ENCODE results near the gene THSD7B. TPM values are rescaled to one million over a fixed set of nuclear protein-coding genes. Genes with fewer than 3 reads are reported as not detected.

Gene THSD7B
- total and polyA plus RNA-seq, 2 donors from 2014 or later: 0.34 to 0.85 TPM

DNA sequence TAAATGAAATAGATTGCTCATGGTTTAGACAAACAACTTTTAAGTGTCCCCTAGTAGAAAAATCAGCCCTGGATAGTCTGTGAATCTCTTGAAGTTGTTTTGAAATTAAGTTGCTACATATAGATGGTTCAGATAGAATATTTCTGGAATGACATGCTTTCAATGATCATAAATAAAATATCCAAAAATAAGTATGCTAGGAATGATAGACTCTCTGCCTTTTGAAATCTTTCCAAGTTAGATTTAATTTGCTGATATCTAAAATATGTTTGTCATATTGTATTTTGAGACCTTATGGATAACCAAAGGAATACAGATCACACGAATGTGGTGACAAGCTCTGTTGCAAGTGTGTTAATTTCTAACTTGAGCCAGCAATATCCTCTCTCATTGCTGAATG, 488.7 kb downstream of the THSD7B start:
- DNase-seq: no peak
- H3K36me3 ChIP-seq (ENCODE audit: control insufficient read depth in 2 of 3, insufficient read depth in 3 of 3, low read length in 3 of 3): no peaks in the 10 kb centered on the region
- H3K27me3 ChIP-seq (ENCODE audit: control insufficient read depth, insufficient read depth, low read length): no peaks in the 10 kb centered on the region
- TF ChIP-seq, protein P1, sequence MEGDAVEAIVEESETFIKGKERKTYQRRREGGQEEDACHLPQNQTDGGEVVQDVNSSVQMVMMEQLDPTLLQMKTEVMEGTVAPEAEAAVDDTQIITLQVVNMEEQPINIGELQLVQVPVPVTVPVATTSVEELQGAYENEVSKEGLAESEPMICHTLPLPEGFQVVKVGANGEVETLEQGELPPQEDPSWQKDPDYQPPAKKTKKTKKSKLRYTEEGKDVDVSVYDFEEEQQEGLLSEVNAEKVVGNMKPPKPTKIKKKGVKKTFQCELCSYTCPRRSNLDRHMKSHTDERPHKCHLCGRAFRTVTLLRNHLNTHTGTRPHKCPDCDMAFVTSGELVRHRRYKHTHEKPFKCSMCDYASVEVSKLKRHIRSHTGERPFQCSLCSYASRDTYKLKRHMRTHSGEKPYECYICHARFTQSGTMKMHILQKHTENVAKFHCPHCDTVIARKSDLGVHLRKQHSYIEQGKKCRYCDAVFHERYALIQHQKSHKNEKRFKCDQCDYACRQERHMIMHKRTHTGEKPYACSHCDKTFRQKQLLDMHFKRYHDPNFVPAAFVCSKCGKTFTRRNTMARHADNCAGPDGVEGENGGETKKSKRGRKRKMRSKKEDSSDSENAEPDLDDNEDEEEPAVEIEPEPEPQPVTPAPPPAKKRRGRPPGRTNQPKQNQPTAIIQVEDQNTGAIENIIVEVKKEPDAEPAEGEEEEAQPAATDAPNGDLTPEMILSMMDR (IDR thresholded peaks at IDR 0.05; ENCODE audit: borderline replicate concordance, extremely low read depth, insufficient read depth): no peak
- H3K27ac ChIP-seq (ENCODE audit: low read depth in 2 of 2, low read length in 2 of 2): no peak overlapping the region
- no peak overlapping the region for H3K9ac ChIP-seq (ENCODE audit: low read length in 3 of 3)
- H3K9me3 ChIP-seq (ENCODE audit: control insufficient read depth in 2 of 3, insufficient read depth in 1 of 3, low read length in 3 of 3): no peaks in the 10 kb centered on the region
- no peak for FAIRE-seq
- intact Hi-C loops (cut with DNase I): no loop called here
- no peak overlapping the region for H3K4me3 ChIP-seq (ENCODE audit: low read length in 3 of 3)
- H3K4me1 ChIP-seq (ENCODE audit: control insufficient read depth in 2 of 3, insufficient read depth in 2 of 3, low read depth in 1 of 3, low read length in 3 of 3): no peaks in the 10 kb centered on the region

DNA sequence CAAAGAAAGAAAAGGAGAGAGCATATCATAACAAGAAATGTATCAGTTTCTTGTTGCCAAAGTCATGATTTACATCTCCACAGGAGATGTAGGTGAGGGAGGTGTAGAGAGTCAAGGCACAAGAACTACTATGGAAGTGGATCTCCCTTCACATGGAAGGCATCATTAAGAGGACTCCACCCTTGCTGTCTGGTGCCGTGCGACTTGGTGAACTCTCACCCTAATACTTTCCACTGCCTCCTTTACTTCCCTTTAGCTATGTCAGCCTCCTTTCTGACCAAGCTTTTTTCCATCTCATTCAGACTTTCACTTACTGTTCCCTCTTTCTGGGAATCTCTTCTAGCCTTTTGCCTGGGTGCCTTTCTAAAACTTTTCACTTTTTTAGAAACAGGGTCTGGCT, 490.0 kb downstream of the THSD7B start:
- intact Hi-C loops (cut with DNase I): no loop called here
- Histone ChIP-seq H3K9me3 (ENCODE audit: control insufficient read depth in 2 of 3, insufficient read depth in 1 of 3, low read length in 3 of 3) (no peaks in the 10 kb centered on the region), H3K4me3 (ENCODE audit: low read length in 3 of 3) (no peak overlapping the region), H3K36me3 (ENCODE audit: control insufficient read depth in 2 of 3, insufficient read depth in 3 of 3, low read length in 3 of 3) (no peaks in the 10 kb centered on the region), H3K4me1 (ENCODE audit: control insufficient read depth in 2 of 3, insufficient read depth in 2 of 3, low read depth in 1 of 3, low read length in 3 of 3) (no peaks in the 10 kb centered on the region), H3K27me3 (ENCODE audit: control insufficient read depth, insufficient read depth, low read length) (no peaks in the 10 kb centered on the region), H3K27ac (ENCODE audit: low read depth in 2 of 2, low read length in 2 of 2) (no peak overlapping the region), H3K9ac (ENCODE audit: low read length in 3 of 3) (no peak overlapping the region)
- TF ChIP-seq, protein P1 (IDR thresholded peaks at IDR 0.05; ENCODE audit: borderline replicate concordance, extremely low read depth, insufficient read depth): no peak
- DNase-seq (no peak), FAIRE-seq (no peak)

DNA sequence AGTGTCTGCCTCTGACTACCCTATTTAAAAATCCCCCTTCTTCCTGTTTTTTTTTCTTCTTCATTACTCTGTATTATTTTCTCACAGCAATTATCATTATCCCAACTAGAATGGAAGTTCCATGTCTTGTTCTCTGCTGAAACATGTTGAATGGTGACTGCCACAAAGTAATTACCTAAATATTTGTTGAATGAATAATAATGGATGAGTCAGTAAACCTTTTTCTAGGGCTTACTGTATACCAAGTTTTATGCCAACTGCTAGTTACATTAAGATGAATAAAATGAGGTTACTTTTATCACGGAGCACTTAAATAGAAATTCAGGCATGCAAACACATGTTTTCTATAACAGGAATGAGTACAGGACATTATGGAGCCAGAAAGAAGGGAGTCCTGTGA, 490.6 kb downstream of the THSD7B start:
- no peak overlapping the region for H3K9ac ChIP-seq (ENCODE audit: low read length in 3 of 3)
- FAIRE-seq: no peak
- no peak overlapping the region for H3K4me3 ChIP-seq (ENCODE audit: low read length in 3 of 3)
- H3K27me3 ChIP-seq (ENCODE audit: control insufficient read depth, insufficient read depth, low read length): no peaks in the 10 kb centered on the region
- intact Hi-C loops (cut with DNase I): no loop called here
- no peaks in the 10 kb centered on the region for H3K9me3 ChIP-seq (ENCODE audit: control insufficient read depth in 2 of 3, insufficient read depth in 1 of 3, low read length in 3 of 3)
- DNase-seq: no peak
- TF ChIP-seq, protein P1 (IDR thresholded peaks at IDR 0.05; ENCODE audit: borderline replicate concordance, extremely low read depth, insufficient read depth): no peak
- H3K36me3 ChIP-seq (ENCODE audit: control insufficient read depth in 2 of 3, insufficient read depth in 3 of 3, low read length in 3 of 3): no peaks in the 10 kb centered on the region
- H3K27ac ChIP-seq (ENCODE audit: low read depth in 2 of 2, low read length in 2 of 2): no peak overlapping the region
- no peaks in the 10 kb centered on the region for H3K4me1 ChIP-seq (ENCODE audit: control insufficient read depth in 2 of 3, insufficient read depth in 2 of 3, low read depth in 1 of 3, low read length in 3 of 3)

DNA sequence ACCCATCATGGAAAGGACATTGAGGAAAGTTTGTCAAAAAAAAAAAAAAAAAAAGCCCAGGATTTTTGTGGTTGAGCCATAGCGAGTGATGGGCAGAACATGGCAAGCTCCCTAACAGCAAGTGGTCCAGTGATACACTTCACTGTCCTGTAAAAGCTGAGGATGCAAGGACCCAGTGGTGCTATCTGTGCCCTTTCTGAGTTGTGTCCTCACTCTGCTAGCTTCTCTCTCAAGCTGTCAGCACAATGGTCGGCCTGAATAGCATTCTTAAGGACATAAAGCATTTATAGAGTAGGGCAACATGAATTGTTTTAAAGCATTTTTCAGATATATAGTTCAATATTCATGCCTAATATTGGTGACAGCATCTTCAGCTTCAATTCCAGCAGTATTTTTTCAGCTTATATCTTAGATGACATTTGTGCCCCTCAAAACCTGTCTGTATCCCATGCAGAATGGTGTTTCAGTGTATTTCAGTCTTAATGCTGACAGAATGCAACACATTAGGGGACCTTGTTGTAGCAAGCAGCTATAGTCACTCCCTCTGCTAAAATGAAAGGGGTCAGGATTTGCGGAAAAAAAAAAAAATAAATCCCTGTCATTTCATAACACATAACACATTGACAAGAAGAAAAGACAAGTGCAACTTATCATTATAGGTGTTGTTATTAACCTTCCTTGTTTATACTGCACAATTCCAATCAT, 496.7 kb downstream of the THSD7B start:
- H3K9me3 ChIP-seq (ENCODE audit: control insufficient read depth in 2 of 3, insufficient read depth in 1 of 3, low read length in 3 of 3): no peaks in the 10 kb centered on the region
- H3K9ac ChIP-seq (ENCODE audit: low read length in 3 of 3): no peak overlapping the region
- intact Hi-C loops (cut with DNase I): no loop called here
- FAIRE-seq (no peak), DNase-seq (no peak)
- no peaks in the 10 kb centered on the region for H3K27me3 ChIP-seq (ENCODE audit: control insufficient read depth, insufficient read depth, low read length)
- no peaks in the 10 kb centered on the region for H3K36me3 ChIP-seq (ENCODE audit: control insufficient read depth in 2 of 3, insufficient read depth in 3 of 3, low read length in 3 of 3)
- no peak overlapping the region for H3K27ac ChIP-seq (ENCODE audit: low read depth in 2 of 2, low read length in 2 of 2)
- TF ChIP-seq, protein P1 (IDR thresholded peaks at IDR 0.05; ENCODE audit: borderline replicate concordance, extremely low read depth, insufficient read depth): no peak
- H3K4me3 ChIP-seq (ENCODE audit: low read length in 3 of 3): no peak overlapping the region
- no peaks in the 10 kb centered on the region for H3K4me1 ChIP-seq (ENCODE audit: control insufficient read depth in 2 of 3, insufficient read depth in 2 of 3, low read depth in 1 of 3, low read length in 3 of 3)
